Measurements from ENCODE around the gene PTPRD. TPM values are rescaled to one million over a fixed set of nuclear protein-coding genes. Genes with fewer than 3 reads are reported as not detected.
"Not testable (repeated sequence)": the region's sequence is repeated elsewhere in the genome, so short reads cannot be mapped to it uniquely, and the experiment has no call there.

PTPRD gene
- total and polyA plus RNA-seq, 2 of the 4 experiments (the other 2 are of a cell fraction), result 0.07 to 0.18 TPM

- ATAC-seq (ENCODE audit: low read depth), result not testable (repeated sequence)
Observed at GRCh38 chr9:8697565-8697964, 1915.2 kb downstream of the PTPRD start.

More at GRCh38 chr9:8697565-8697964, 1915.2 kb downstream of the PTPRD start:
- intact Hi-C loops (cut with micrococcal nuclease), result loop anchor here (10.0 kb wide), 1 partner anchor 323 kb away; no protein-coding TSS in a partner anchor
- DNase-seq; H3K27me3 ChIP-seq (ENCODE audit: control insufficient read depth, insufficient read depth, low read length); H4K5ac ChIP-seq (ENCODE audit: low read depth, low read length); H3K23ac ChIP-seq (ENCODE audit: low read depth, low read length); H3K56ac ChIP-seq (ENCODE audit: extremely low read depth, insufficient read depth, low read length); H2BK15ac ChIP-seq (ENCODE audit: low read depth, low read length); H3K27ac ChIP-seq (ENCODE audit: insufficient read depth, low read length); H4K8ac ChIP-seq (ENCODE audit: low read depth in 2 of 2, low read length in 2 of 2); H2AK5ac ChIP-seq (ENCODE audit: low read depth, low read length); H2AFZ ChIP-seq (replicated peaks; ENCODE audit: low read length, poor library complexity); BruUV-seq (replicated peaks); H3K4me1 ChIP-seq (ENCODE audit: control insufficient read depth, insufficient read depth, low read length); H4K20me1 ChIP-seq (ENCODE audit: insufficient read depth, low read length); dilution Hi-C loops (cut with HindIII; ENCODE audit: low sequenced_read_pairs, unreplicated experiment); H3K9me1 ChIP-seq (ENCODE audit: insufficient read depth, low read length); POLR2A ChIA-PET (ENCODE audit: unreplicated experiment); H3K18ac ChIP-seq (ENCODE audit: low read depth, low read length); H2BK120ac ChIP-seq (ENCODE audit: low read depth, low read length); H3K4ac ChIP-seq (ENCODE audit: low read depth, low read length); H2BK5ac ChIP-seq (ENCODE audit: low read depth, low read length, poor library complexity, severe bottlenecking); H3K36me3 ChIP-seq (ENCODE audit: control insufficient read depth, insufficient read depth, low read length); H3K79me1 ChIP-seq (ENCODE audit: low read depth in 1 of 2, low read length in 2 of 2); H2AK9ac ChIP-seq (replicated peaks; ENCODE audit: low read depth, low read length, poor library complexity); in situ Hi-C loops (cut with MboI; ENCODE audit: low sequenced_read_pairs); H3K4me3 ChIP-seq (ENCODE audit: insufficient read depth, low read depth, low read length); CTCF ChIA-PET; H3K9me3 ChIP-seq (ENCODE audit: control insufficient read depth, insufficient read depth, low read length); H2BK20ac ChIP-seq (ENCODE audit: low read depth, low read length); H3K14ac ChIP-seq (replicated peaks; ENCODE audit: low read depth, low read length); H3K4me2 ChIP-seq (ENCODE audit: low read depth, low read length); H4K91ac ChIP-seq (ENCODE audit: insufficient read depth, low read depth, low read length); H3K9ac ChIP-seq (ENCODE audit: low read depth, low read length): not testable (repeated sequence)
- WGBS, 2 experiments (ENCODE audit: extremely low coverage in 2 of 2, insufficient read length in 1 of 2), result no CpG with 5 or more reads among the region's 6 CpGs
